ENCODE data around the gene MRPS30. TPM values are rescaled to one million over a fixed set of nuclear protein-coding genes. Genes with fewer than 3 reads are reported as not detected.
"Not testable (repeated sequence)": the region's sequence is repeated elsewhere in the genome, so short reads cannot be mapped to it uniquely, and the experiment has no call there.

MRPS30 gene
- 76.0 TPM for polyA plus RNA-seq

DNA sequence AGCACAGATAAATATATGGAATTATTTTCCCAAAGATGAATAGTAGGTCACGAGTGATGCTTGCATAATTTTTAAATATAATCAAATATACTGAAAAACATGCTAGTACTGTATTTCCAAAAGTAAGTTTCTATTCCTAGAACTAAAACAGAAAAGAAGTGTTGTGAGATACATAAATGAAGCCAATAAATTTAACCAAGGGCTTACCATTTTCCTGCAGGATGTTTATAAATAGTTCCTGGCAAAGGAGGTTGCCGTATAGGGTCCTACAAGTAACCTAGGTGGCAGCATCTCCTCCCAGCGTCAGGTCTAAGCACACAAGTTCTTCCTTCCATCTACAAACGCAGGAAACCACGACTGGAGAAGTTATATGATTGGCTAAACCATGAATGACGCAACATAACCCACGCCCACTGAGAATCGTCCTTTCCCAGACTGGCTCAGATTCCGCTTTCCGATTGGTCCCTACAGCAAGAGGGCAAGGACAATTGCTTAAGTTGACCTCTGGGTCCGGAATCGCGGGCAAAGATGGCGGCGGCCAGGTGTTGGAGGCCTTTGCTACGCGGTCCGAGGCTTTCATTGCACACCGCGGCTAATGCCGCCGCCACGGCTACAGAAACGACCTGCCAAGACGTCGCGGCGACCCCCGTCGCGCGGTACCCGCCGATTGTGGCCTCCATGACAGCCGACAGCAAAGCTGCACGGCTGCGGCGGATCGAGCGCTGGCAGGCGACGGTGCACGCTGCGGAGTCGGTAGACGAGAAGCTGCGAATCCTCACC is at the start of gene MRPS30:
MRPS30 (plus strand) TSS at position 513 of the 780 bp plus-strand sequence; CDS start at position 529, 16 bp downstream.
- H3K4me1 Mint-ChIP-seq: peaks cover 12 to 20% (median 19%) of the 10 kb centered on the region in 3 donors
- H3K27ac Mint-ChIP-seq: peak within 1 kb of the TSS; percentile 61 to 96 (median 88)
- H3K36me3 Mint-ChIP-seq: peaks cover 2% of the 10 kb centered on the region
- peaks cover 2% of the 10 kb centered on the region for H3K27me3 Mint-ChIP-seq
- H3K4me3 Mint-ChIP-seq: peak within 1 kb of the TSS; percentile 87 to 98 (median 97)
- no peaks in the 10 kb centered on the region for H3K9me3 Mint-ChIP-seq

DNA sequence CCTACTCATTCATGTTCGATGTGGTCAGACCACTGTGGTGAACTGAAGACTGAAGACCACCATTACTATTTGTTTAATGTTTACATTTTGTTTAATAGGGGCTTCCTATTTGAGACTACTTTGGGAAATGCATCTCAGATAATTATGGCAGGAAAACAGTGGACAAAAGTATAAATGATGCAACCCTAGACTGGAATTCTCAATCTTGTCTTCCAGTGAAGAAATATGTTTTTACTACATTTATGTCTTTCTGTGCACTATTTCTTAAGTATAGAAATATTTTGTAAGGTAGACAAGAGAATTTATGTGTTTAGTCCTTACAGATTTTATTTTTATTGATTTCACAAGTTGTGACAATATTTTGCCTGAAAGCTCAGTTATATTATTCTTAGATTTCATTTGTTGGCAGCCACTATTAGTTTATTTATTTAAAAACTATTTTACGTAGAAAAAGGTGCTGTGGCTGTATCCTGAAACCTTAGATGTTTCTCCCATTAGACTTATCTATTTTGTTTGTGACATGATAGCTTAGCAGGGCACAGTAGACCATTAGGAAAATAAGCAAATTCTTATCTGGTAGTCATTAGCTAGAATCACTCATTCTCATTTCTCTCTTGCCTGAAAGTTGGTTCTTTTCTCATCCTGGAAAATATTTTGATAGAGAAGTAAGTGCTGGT is 39.4 kb upstream of the MRPS30 start:
- peaks cover 1% of the 10 kb centered on the region for H3K27me3 Mint-ChIP-seq
- H3K9me3 Mint-ChIP-seq: no peaks in the 10 kb centered on the region
- H3K36me3 Mint-ChIP-seq: no peaks in the 10 kb centered on the region
- no peak overlapping the region for H3K27ac Mint-ChIP-seq
- no peaks in the 10 kb centered on the region for H3K4me1 Mint-ChIP-seq
- H3K4me3 Mint-ChIP-seq: no peak overlapping the region

DNA sequence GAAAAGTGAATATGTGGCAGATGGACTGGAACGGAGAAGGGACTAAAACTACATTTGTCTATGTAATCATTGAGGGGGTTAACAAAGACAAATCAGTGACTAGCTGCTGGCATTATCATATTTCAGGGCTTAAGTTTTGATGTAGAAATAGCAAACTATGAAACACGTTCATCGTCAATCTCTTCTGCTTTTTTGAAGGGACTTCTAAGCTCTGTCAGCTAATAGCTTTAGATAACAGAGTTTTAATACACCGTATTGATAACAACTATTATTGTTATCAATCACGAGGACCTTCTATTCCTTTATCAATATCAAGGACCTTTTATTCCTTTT is 38.9 kb upstream of the MRPS30 start:
- Mint-ChIP-seq H3K9me3 (no peaks in the 10 kb centered on the region), H3K27ac (no peak overlapping the region), H3K27me3 (peaks cover 1% of the 10 kb centered on the region), H3K4me3 (no peak overlapping the region), H3K4me1 (no peaks in the 10 kb centered on the region), H3K36me3 (no peaks in the 10 kb centered on the region)

- H3K4me3 Mint-ChIP-seq: no peak overlapping the region
- H3K36me3 Mint-ChIP-seq: no peaks in the 10 kb centered on the region
- no peaks in the 10 kb centered on the region for H3K4me1 Mint-ChIP-seq
- H3K27ac Mint-ChIP-seq: no peak overlapping the region
- H3K27me3 Mint-ChIP-seq: peaks cover 1% of the 10 kb centered on the region
- H3K9me3 Mint-ChIP-seq: no peaks in the 10 kb centered on the region
Measured at GRCh38 chr5:44770780-44771717, 37.7 kb upstream of the MRPS30 start.

DNA sequence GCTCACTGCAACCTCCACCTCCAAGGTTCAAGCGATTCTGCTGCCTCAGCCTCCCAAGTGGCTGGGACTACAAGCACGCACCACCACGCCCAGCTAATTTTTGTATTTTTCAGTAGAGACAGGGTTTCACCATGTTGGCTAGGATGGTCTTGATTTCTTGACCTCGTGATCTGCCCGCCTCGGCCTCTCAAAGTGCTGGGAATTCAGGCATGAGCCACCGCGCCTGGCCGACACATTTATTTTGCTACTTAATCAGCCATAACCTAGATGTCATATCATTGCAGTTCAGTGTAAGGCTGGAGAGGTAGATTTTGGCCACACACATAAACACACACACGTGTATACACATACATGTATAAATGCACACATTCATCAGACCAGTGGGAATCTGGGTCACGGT is 36.4 kb upstream of the MRPS30 start:
- not testable (repeated sequence) for H3K9me3 Mint-ChIP-seq, H3K27ac Mint-ChIP-seq, H3K27me3 Mint-ChIP-seq, H3K4me3 Mint-ChIP-seq, H3K36me3 Mint-ChIP-seq, H3K4me1 Mint-ChIP-seq

GRCh38 chr5:44774279-44774880 is 34.4 kb upstream of the MRPS30 start:
- Mint-ChIP-seq H3K36me3 (no peaks in the 10 kb centered on the region), H3K27me3 (peaks cover 1% of the 10 kb centered on the region), H3K4me3 (no peak overlapping the region), H3K4me1 (no peaks in the 10 kb centered on the region), H3K9me3 (no peaks in the 10 kb centered on the region), H3K27ac (no peak overlapping the region)

DNA sequence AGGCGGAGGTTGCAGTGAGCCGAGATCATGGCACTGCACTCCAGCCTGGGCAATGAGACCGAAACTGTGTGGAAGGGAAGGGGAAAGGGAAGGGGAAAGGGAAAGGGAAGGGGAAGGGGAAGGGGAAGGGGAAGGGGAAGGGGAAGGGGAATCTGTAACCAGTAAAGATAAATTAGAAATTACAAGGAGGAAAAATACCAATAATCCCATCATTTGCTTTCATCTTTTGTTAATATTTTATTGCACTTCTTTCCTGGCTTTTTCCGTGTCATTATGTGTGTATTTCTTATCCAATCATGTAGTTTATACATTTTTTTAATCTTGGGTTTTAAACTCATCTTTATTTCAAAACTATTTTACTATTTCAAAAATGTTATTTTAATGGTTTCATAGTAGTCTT is 29.6 kb upstream of the MRPS30 start:
- H3K27ac Mint-ChIP-seq: no peak overlapping the region
- H3K4me3 Mint-ChIP-seq: no peak overlapping the region
- no peaks in the 10 kb centered on the region for H3K4me1 Mint-ChIP-seq
- H3K27me3 Mint-ChIP-seq: no peaks in the 10 kb centered on the region
- no peaks in the 10 kb centered on the region for H3K36me3 Mint-ChIP-seq
- peaks cover 0 to 2% (median 0%) of the 10 kb centered on the region in 3 donors for H3K9me3 Mint-ChIP-seq

- Mint-ChIP-seq H3K9me3 (peaks cover 3 to 23% (median 7%) of the 10 kb centered on the region in 3 donors), H3K27me3 (peaks cover under 1% of the 10 kb centered on the region), H3K4me3 (no peak overlapping the region), H3K36me3 (no peaks in the 10 kb centered on the region), H3K27ac (no peak overlapping the region), H3K4me1 (no peaks in the 10 kb centered on the region)
Measured at GRCh38 chr5:44783634-44784315, 25.0 kb upstream of the MRPS30 start.

GRCh38 chr5:44787731-44788130 is 21.0 kb upstream of the MRPS30 start:
- H3K9me3 Mint-ChIP-seq: peaks cover 9 to 34% (median 11%) of the 10 kb centered on the region in 3 donors
- no peaks in the 10 kb centered on the region for H3K4me1 Mint-ChIP-seq
- no peaks in the 10 kb centered on the region for H3K36me3 Mint-ChIP-seq
- H3K4me3 Mint-ChIP-seq: no peak overlapping the region
- peaks cover 4% of the 10 kb centered on the region for H3K27me3 Mint-ChIP-seq
- no peak overlapping the region for H3K27ac Mint-ChIP-seq

GRCh38 chr5:44789372-44789995 is 19.3 kb upstream of the MRPS30 start:
- not testable (repeated sequence) for H3K4me1 Mint-ChIP-seq, H3K4me3 Mint-ChIP-seq

DNA sequence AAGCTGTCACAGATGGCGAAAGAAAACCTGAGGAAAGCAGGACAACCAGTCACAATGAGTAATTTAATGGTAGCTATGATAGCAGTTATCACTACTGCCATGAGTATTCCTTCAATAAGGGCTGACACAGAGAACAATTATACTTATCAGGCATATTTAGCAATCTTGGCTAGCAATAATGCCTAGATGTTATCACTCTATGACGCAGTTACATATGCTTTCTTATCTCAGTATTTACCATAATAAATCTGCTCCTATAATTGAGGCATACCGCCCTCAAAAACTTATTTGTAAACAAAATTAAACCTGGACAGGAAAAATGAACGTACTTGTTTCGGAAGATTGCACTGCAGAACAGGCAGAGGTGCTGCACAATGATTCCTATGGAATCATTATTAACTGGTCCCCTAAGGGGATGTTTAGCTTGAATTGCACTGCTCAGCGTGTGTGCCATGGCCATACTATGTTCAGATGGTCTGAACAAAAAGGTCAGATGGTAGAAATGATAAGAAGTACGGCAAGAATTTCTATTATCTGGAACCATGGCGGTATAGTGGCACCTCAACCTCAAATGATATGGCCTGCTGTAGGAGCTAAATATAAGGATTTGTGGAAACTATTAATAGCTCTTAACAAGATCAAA is 16.6 kb upstream of the MRPS30 start:
- H3K36me3 Mint-ChIP-seq, H3K4me1 Mint-ChIP-seq, H3K4me3 Mint-ChIP-seq, H3K27ac Mint-ChIP-seq, H3K27me3 Mint-ChIP-seq: not testable (repeated sequence)
- H3K9me3 Mint-ChIP-seq: peaks cover 18 to 58% (median 22%) of the 10 kb centered on the region in 3 donors

More at GRCh38 chr5:44789372-44789995, 19.3 kb upstream of the MRPS30 start:
- not testable (repeated sequence) for H3K27me3 Mint-ChIP-seq, H3K27ac Mint-ChIP-seq, H3K36me3 Mint-ChIP-seq
- peaks cover 15 to 47% (median 18%) of the 10 kb centered on the region in 3 donors for H3K9me3 Mint-ChIP-seq

- Mint-ChIP-seq H3K9me3 (peaks cover 15 to 48% (median 20%) of the 10 kb centered on the region in 3 donors), H3K4me3 (no peak overlapping the region), H3K27ac (no peak overlapping the region), H3K27me3 (no peaks in the 10 kb centered on the region), H3K4me1 (no peaks in the 10 kb centered on the region), H3K36me3 (no peaks in the 10 kb centered on the region)
Measured at GRCh38 chr5:44794371-44794770, 14.4 kb upstream of the MRPS30 start.

DNA sequence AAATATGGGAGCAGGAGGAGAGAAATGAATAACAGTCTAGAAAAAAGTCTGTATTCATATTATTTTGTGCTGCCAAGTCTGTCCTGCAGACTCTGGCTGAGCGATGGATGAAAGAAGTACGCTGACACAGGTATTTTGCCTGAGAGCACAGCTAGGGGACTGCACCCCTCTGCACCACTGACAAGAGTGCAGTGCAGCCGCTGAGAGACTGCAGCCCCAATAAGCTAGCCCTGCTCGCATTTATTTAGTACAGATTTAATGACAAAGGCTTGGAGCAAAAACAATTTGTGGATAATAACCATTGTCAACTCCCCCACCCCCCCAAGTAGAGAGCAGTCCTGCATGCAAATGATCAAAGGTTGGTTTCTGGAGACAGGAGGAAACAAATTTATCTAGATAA is 13.3 kb upstream of the MRPS30 start:
- no peak overlapping the region for H3K27ac Mint-ChIP-seq
- no peak overlapping the region for H3K4me3 Mint-ChIP-seq
- H3K36me3 Mint-ChIP-seq: no peaks in the 10 kb centered on the region
- peaks cover 15 to 48% (median 20%) of the 10 kb centered on the region in 3 donors for H3K9me3 Mint-ChIP-seq
- H3K27me3 Mint-ChIP-seq: no peaks in the 10 kb centered on the region
- H3K4me1 Mint-ChIP-seq: no peaks in the 10 kb centered on the region

Measured in IgD-negative memory B cell (primary cell).